Panc1 (cell line): ENCODE results near the gene PRSS22.

Experiments
- POLR2AphosphoS5 ChIP-seq: IDR thresholded peaks from 2 replicates; pipeline ENCODE4 v1.6.1; 2012; ENCODE audit warnings: mild to moderate bottlenecking, low read depth, low read length, moderate library complexity
- SIN3A ChIP-seq: IDR thresholded peaks from 2 replicates; pipeline ENCODE4 v1.6.1; 2012; ENCODE audit warnings: low read depth, mild to moderate bottlenecking, low read length, moderate library complexity, borderline replicate concordance; ENCODE audit not compliant: insufficient read depth
- TF ChIP-seq, protein P1 (sequence below): fragments of 450-650 bp; IDR thresholded peaks from 2 replicates; pipeline ENCODE4 v1.5.1; 2017; ENCODE audit warnings: mild to moderate bottlenecking

DNA sequence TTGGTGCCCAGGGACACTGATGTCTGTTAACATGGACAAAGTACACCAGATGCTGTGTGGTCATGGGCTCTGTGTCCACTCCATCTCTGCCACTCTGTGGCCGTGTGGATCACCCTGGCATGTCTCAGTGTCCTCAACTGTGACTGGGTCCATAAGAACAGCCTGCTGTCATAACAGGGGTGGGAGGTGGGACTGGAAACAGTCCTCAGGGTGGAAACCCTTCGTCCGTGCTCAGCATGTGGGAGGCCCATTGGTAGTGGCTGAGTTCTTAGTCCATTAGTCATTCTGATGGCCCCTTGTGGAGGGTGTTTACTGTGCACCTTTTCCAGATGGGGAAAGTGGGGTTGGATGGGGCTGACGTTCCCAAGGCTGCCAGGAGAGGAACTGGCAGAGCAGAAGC lies 37.8 kb upstream of the PRSS22 start:
- TF ChIP-seq POLR2AphosphoS5 (no peak), SIN3A (no peak)
- TF ChIP-seq, protein P1, sequence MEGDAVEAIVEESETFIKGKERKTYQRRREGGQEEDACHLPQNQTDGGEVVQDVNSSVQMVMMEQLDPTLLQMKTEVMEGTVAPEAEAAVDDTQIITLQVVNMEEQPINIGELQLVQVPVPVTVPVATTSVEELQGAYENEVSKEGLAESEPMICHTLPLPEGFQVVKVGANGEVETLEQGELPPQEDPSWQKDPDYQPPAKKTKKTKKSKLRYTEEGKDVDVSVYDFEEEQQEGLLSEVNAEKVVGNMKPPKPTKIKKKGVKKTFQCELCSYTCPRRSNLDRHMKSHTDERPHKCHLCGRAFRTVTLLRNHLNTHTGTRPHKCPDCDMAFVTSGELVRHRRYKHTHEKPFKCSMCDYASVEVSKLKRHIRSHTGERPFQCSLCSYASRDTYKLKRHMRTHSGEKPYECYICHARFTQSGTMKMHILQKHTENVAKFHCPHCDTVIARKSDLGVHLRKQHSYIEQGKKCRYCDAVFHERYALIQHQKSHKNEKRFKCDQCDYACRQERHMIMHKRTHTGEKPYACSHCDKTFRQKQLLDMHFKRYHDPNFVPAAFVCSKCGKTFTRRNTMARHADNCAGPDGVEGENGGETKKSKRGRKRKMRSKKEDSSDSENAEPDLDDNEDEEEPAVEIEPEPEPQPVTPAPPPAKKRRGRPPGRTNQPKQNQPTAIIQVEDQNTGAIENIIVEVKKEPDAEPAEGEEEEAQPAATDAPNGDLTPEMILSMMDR, result no peak
